ENCODE data around the gene MMP8. TPM values are rescaled to one million over a fixed set of nuclear protein-coding genes. Genes with fewer than 3 reads are reported as not detected.

The MMP8 gene
- total RNA-seq, 4 donors from 2014 or later, result 0.13 to 0.46 (median 0.24) TPM; not detected in 1

GRCh38 chr11:102708654-102709053 lies 16.1 kb downstream of the MMP8 start:
- Histone ChIP-seq H3K36me3 (no peaks in the 10 kb centered on the region), H3K4me3 (no peak overlapping the region), H3K9me3 (no peaks in the 10 kb centered on the region), H3K4me1 (no peaks in the 10 kb centered on the region), H3K27me3 (no peaks in the 10 kb centered on the region), H3K27ac (no peak overlapping the region)
- in situ Hi-C loops (cut with MboI; ENCODE audit: low sequenced_read_pairs in 4 of 4) (no loop called here), intact Hi-C loops (cut with DNase I; ENCODE audit: low total_unique reads) (no loop called here)
- no peak for ATAC-seq
- TF ChIP-seq POLR2A (IDR thresholded peaks at IDR 0.05), result no peak
- TF ChIP-seq, protein P1, sequence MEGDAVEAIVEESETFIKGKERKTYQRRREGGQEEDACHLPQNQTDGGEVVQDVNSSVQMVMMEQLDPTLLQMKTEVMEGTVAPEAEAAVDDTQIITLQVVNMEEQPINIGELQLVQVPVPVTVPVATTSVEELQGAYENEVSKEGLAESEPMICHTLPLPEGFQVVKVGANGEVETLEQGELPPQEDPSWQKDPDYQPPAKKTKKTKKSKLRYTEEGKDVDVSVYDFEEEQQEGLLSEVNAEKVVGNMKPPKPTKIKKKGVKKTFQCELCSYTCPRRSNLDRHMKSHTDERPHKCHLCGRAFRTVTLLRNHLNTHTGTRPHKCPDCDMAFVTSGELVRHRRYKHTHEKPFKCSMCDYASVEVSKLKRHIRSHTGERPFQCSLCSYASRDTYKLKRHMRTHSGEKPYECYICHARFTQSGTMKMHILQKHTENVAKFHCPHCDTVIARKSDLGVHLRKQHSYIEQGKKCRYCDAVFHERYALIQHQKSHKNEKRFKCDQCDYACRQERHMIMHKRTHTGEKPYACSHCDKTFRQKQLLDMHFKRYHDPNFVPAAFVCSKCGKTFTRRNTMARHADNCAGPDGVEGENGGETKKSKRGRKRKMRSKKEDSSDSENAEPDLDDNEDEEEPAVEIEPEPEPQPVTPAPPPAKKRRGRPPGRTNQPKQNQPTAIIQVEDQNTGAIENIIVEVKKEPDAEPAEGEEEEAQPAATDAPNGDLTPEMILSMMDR (IDR thresholded peaks at IDR 0.05 in 4 of 5, conservative IDR thresholded peaks at IDR 0.05 in 1 of 5), result no peak
- DNase-seq, result no peak

DNA sequence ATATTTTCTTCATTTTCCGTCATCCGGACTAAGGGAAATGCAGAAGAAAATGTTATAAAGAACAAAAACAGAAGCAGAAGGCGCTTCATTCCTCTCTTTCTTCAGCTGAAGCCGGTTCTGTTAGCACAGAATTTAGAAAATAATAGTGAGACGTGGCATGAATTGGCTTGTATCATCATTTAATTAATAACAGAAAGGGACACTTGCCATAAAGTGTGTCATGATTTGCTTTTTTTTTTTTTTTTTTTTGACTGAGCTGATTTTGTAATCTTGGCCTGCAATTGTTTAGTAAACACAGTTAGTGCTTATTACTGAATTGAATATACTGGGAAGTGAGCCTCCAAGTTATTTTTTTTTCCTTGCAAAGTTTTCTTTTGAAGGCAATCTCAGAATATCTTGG lies 19.1 kb downstream of the MMP8 start, which contains the start of gene MMP27:
Gene MMP27 (minus strand): TSS at position 144 of the 400 bp plus-strand sequence. CDS start 55 bp downstream, at position 89.
- Histone ChIP-seq H3K36me3 (no peaks in the 10 kb centered on the region), H3K27ac (no peak within 1 kb of the TSS), H3K4me3 (peak within 1 kb of the TSS in 1 of 4 donors; percentile 18), H3K27me3 (no peaks in the 10 kb centered on the region), H3K4me1 (no peaks in the 10 kb centered on the region), H3K9me3 (no peaks in the 10 kb centered on the region)
- intact Hi-C loops (cut with DNase I; ENCODE audit: low total_unique reads) (no loop called here), in situ Hi-C loops (cut with MboI; ENCODE audit: low sequenced_read_pairs in 4 of 4) (no loop called here)
- no peak for TF ChIP-seq POLR2A (IDR thresholded peaks at IDR 0.05)
- TF ChIP-seq, protein P1 (IDR thresholded peaks at IDR 0.05 in 4 of 5, conservative IDR thresholded peaks at IDR 0.05 in 1 of 5), result no peak
- ATAC-seq (no peak), DNase-seq (no peak)

GRCh38 chr11:102704841-102705240 lies 19.9 kb downstream of the MMP8 start:
- in situ Hi-C loops (cut with MboI; ENCODE audit: low sequenced_read_pairs in 4 of 4), result no loop called here

DNA sequence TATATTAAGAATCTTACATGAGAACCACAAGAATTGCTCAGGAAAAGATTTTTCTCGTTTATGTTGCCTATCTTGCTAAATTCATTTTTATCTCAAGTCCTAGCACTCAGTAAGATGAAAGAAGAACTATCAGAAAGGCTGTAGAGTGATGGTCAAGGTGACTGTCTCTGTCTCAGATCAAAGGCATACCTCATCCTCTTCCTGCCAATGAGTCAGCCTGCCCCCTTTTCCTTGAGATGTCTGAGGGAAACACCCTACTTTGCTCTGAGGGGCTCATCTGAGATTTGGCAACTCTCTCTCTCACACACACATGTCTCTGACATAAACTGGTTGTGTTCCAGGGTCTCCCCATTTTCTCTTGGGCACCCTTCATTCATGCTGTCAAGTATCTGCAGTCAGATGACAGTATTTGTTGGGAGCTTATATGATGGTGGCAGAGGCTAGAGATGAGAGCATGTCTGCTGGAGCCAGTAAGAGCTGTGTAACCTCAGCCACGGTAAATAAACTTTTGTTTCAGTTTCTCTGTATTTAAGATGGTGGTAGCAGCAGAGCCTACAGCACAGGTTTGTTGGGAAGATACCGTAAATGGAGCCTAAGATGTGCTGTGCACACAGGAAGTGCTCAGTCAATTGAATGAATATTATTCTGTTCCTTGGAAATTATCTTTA lies 20.8 kb downstream of the MMP8 start:
- Histone ChIP-seq H3K36me3 (no peaks in the 10 kb centered on the region), H3K4me3 (no peak overlapping the region), H3K27me3 (no peaks in the 10 kb centered on the region), H3K9me3 (no peaks in the 10 kb centered on the region), H3K27ac (no peak overlapping the region), H3K4me1 (no peaks in the 10 kb centered on the region)
- in situ Hi-C loops (cut with MboI; ENCODE audit: low sequenced_read_pairs in 4 of 4) (no loop called here), intact Hi-C loops (cut with DNase I; ENCODE audit: low total_unique reads) (no loop called here)
- TF ChIP-seq POLR2A (IDR thresholded peaks at IDR 0.05), result no peak
- TF ChIP-seq, protein P1 (IDR thresholded peaks at IDR 0.05 in 4 of 5, conservative IDR thresholded peaks at IDR 0.05 in 1 of 5), result no peak
- no peak for ATAC-seq
- DNase-seq, result no peak

More at GRCh38 chr11:102704841-102705240, 19.9 kb downstream of the MMP8 start:
- intact Hi-C loops (cut with DNase I; ENCODE audit: low total_unique reads), result no loop called here
- no peak for DNase-seq
- H3K4me1 ChIP-seq, result no peaks in the 10 kb centered on the region
- H3K27me3 ChIP-seq, result no peaks in the 10 kb centered on the region
- no peak for TF ChIP-seq POLR2A (IDR thresholded peaks at IDR 0.05)
- TF ChIP-seq, protein P1 (IDR thresholded peaks at IDR 0.05 in 4 of 5, conservative IDR thresholded peaks at IDR 0.05 in 1 of 5), result no peak
- H3K27ac ChIP-seq, result no peak overlapping the region
- peak overlapping the region in 1 of 4 donors; percentile 18 for H3K4me3 ChIP-seq
- H3K36me3 ChIP-seq, result no peaks in the 10 kb centered on the region
- no peak for ATAC-seq
- H3K9me3 ChIP-seq, result no peaks in the 10 kb centered on the region

Measured in gastrocnemius medialis (tissue), 4 donors.